Measurements from ENCODE around the gene KLC4. TPM values are rescaled to one million over a fixed set of nuclear protein-coding genes. Genes with fewer than 3 reads are reported as not detected.

The KLC4 gene
- polyA plus RNA-seq, 2 of the 4 experiments (the other 2 are of a cell fraction) = 8.4 to 9.9 TPM

- no peak for TF ChIP-seq ZFP36 (IDR thresholded peaks at IDR 0.05; ENCODE audit: borderline replicate concordance, partially characterized antibody)
- no peak for TF ChIP-seq RNF2 (IDR thresholded peaks at IDR 0.05; ENCODE audit: borderline replicate concordance, low read depth)
- TF ChIP-seq NFE2L2 (conservative IDR thresholded peaks at IDR 0.05; ENCODE audit: low read length) = no peak
- TF ChIP-seq TP53 (CRISPR knock-in tag; IDR thresholded peaks at IDR 0.05) = no peak
- peak; percentile 59; the same call in 1 of the 3 replicates for TF ChIP-seq BCL3 (IDR thresholded peaks at IDR 0.05)
- TF ChIP-seq HOXA7 (CRISPR knock-in tag; IDR thresholded peaks at IDR 0.05) = no peak
- no peak for TF ChIP-seq NPAS2 (CRISPR knock-in tag; IDR thresholded peaks at IDR 0.05; ENCODE audit: borderline replicate concordance)
- TF ChIP-seq EP300 (IDR thresholded peaks at IDR 0.05) = no peak
- peak; percentile 33 for TF ChIP-seq MAFK (IDR thresholded peaks at IDR 0.05; ENCODE audit: partially characterized antibody)
- TF ChIP-seq ZSCAN20 (CRISPR knock-in tag; IDR thresholded peaks at IDR 0.05) = no peak
Observed at GRCh38 chr6:43013843-43014433, 45.5 kb upstream of the KLC4 start, which contains the start of the genes KLHDC3 and MEA1 (continued).

- ChIA-PET POLR2A (interaction anchor here (0.5 to 2.4 kb wide), 8 partner anchors 9 to 265 kb away, joined by 3 to 15 read pairs (median 4); partner anchors contain the start of genes CUL7, KLC4, MRPL2 and PPP2R5D), CTCF (interaction anchor here (0.8 kb wide), 1 partner anchor 80 kb away, joined by 3 read pairs; no protein-coding TSS in a partner anchor)
- H3K4me1 ChIP-seq = peaks cover 13% of the 10 kb centered on the region; the same call in 1 of the 3 replicates
- no peak for TF ChIP-seq NPAS2 (CRISPR knock-in tag; IDR thresholded peaks at IDR 0.05; ENCODE audit: borderline replicate concordance)
- TF ChIP-seq HOXA7 (CRISPR knock-in tag; IDR thresholded peaks at IDR 0.05) = no peak
- TF ChIP-seq CEBPB (IDR thresholded peaks at IDR 0.05) = no peak
- TF ChIP-seq HEYL (CRISPR knock-in tag; IDR thresholded peaks at IDR 0.05) = no peak
- TF ChIP-seq RCOR1 (IDR thresholded peaks at IDR 0.05; ENCODE audit: low read depth, low read length) = no peak
- TF ChIP-seq FOSB (CRISPR knock-in tag; IDR thresholded peaks at IDR 0.05) = no peak
- no peak for TF ChIP-seq ZSCAN20 (CRISPR knock-in tag; IDR thresholded peaks at IDR 0.05)
- no peak for TF ChIP-seq HMGXB4 (CRISPR knock-in tag; IDR thresholded peaks at IDR 0.05; ENCODE audit: borderline replicate concordance)
- TF ChIP-seq REST (IDR thresholded peaks at IDR 0.05) = no peak
- no peak for TF ChIP-seq MAFK (IDR thresholded peaks at IDR 0.05; ENCODE audit: partially characterized antibody)
- TF ChIP-seq BHLHE40 (IDR thresholded peaks at IDR 0.05; ENCODE audit: low read depth, low read length) = no peak
- no peak for TF ChIP-seq RAD21 (conservative IDR thresholded peaks at IDR 0.05 in 1 of 2, IDR thresholded peaks at IDR 0.05 in 1 of 2)
- TF ChIP-seq NFE2L2 (conservative IDR thresholded peaks at IDR 0.05; ENCODE audit: low read length) = no peak
- no peak for TF ChIP-seq TFCP2L1 (CRISPR knock-in tag; IDR thresholded peaks at IDR 0.05)
- no peak for TF ChIP-seq JUNB (IDR thresholded peaks at IDR 0.05)
- TF ChIP-seq ELK1 (IDR thresholded peaks at IDR 0.05; ENCODE audit: low read depth, low read length) = no peak
- TF ChIP-seq PHF8 (IDR thresholded peaks at IDR 0.05; ENCODE audit: borderline replicate concordance, low read depth) = no peak
- no peak for TF ChIP-seq ZFP36 (IDR thresholded peaks at IDR 0.05; ENCODE audit: borderline replicate concordance, partially characterized antibody)
- TF ChIP-seq GATA3 (IDR thresholded peaks at IDR 0.05; ENCODE audit: borderline replicate concordance) = no peak
- no peak for TF ChIP-seq HOXB5 (CRISPR knock-in tag; IDR thresholded peaks at IDR 0.05)
- H3K27ac ChIP-seq = peak overlapping the region; percentile 83 to 91
- H3K9me3 ChIP-seq = no peaks in the 10 kb centered on the region
- peak in 1 of 2 experiments; percentile 11; a peak in 3 of 6 replicates for ATAC-seq
- no peak for FAIRE-seq
- DNase-seq (ENCODE audit: low read depth in 1 of 2, low spot score in 1 of 2) = peak in 1 of 2 experiments; percentile 14
- peak overlapping the region; percentile 99 for H3K4me2 ChIP-seq
- H3K4me3 ChIP-seq = peak overlapping the region; percentile 92
- 3% methylated on average over 7 of the region's 7 CpGs for WGBS (ENCODE audit: missing lambda C conversion rate)
Observed at GRCh38 chr6:43014434-43014909, 45.0 kb upstream of the KLC4 start.

All from A549 (cell line).